Measurements from ENCODE around the gene JDP2.

JDP2 gene

DNA sequence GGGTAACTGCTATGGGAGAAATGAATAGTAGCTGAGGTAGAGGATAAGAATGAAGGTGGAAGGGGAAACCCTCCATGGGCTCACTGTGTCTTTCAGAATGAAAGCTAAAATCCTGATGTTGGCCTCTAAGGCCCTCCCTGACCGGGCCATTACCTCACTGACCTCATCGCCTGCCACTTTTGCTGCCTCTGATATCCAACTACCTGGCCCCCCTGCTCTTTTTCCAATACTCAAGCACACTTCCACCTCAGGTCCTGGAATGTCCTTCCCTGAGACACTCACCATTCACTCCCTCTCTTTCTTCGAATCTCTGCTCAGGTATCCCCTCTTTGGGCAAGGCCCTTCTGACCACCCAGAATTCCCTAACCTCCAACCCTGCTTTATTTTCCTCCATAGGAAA, 93.0 kb downstream of the JDP2 start:
- DNase-seq: no peak

DNA sequence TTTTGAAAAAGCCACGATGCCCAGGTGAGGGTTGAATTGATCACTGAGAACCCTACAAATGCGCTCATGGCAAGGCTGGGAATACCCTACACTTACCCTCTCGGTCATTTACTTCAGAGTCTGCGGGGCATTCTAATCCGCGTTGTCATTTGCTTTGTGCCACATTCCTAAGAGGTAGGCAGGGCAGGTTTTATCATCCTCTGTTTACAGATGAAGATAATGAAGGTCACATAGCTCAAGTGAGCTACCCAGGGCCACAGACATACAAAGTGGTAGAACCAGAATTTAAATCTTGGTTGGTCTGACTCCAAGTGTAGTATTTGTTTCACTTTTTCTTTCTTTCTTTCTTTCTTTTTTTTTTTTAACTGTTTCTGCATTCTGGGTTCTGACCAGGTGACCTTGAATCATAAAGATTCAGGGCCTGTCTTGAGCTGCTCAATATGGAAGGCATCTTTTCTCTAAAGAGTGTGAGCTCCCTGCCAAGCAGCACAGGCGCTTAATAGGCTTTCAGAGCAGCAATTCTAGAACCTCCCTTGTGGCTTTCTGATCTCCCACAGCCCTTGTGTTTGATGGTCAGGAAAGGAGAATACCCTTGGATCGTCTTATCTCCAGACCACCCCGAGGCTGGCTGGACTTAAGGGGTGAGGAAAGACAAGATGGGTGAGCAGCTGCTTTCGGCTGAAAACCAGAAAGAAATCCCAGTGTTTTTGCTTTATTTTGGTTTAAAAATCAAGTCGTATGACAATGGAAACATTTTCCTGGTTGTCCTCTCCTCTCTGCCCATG, 93.8 kb downstream of the JDP2 start:
- no peak for DNase-seq

DNA sequence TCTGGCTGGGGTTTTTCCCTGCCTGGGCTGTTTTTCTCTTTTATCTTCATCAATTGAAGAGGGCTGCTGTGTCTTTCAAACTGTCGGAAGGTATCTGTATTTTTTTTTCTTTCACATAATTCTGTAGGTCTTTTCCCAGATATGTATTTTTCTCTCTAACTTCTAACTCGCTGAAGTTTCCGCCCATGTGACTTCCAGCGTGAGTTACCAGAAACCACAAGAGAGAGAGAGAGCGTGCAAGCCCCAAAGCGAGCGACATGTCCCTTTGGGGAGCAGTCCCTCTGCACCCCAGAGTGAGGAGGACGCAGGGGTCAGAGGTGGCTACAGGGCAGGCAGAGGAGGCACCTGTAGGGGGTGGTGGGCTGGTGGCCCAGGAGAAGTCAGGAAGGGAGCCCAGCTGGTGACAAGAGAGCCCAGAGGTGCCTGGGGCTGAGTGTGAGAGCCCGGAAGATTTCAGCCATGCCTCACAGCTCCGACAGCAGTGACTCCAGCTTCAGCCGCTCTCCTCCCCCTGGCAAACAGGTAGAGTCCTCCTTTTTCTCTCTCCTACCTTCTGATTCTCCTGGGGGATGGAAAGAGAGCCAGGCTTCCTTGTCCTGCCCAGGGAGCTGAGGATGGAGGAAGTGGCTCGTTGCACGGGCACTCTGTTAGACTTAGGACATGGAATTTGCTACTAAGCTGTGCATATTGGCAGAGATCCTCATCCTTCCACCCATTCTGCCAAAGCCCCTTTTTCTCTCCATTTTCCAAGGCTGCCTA, 94.6 kb downstream of the JDP2 start, which contains the start of gene BATF:
Gene BATF (plus strand): TSS at position 246 of the 759 bp plus-strand sequence. CDS start 214 bp downstream, at position 460.
- DNase-seq: peak; percentile 75

DNA sequence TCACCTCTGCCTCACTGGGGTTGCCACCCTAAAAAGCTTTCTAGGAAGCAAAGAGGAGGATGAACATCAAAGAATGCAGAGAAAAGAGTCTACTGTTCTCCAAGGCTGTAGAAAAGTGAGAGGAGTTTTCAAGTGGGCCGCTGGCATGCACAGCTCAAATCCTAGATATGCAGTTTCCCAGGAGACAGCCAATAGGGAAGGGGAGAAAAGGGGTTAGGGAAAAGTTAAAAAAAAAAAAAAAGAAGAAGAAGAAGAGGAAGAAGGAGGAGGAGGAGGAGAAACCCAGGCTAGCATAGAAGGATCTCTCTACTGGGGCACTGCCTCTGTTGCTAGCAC, 95.1 kb downstream of the JDP2 start:
- DNase-seq: no peak

All from CD4-positive, alpha-beta T cell treated with Interleukin-15 for 1 hour (primary cell).